ENCODE measurements around the gene ALX3.
"Not testable (repeated sequence)": the region's sequence is repeated elsewhere in the genome, so short reads cannot be mapped to it uniquely, and the experiment has no call there.

ALX3 gene

DNA sequence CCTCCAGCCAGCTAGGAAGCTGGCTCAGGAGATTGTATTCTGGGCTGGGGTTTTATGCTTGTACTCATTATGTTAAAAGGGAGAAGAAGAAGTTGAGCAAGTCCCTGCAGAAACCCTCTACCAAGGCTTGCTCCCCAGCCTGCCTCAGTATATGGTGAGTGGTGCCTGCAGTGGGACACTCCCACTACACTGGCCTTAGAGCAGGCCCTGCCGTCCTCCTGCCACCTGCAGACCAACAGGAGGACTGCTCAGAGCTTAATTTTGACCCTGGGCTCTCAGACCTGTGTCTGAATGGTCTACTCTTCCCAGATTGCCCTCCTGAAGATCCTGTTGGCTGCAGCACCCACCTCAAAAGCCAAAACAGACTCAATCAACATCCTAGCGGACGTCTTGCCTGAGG lies 23.0 kb downstream of the ALX3 start:
- no peak for DNase-seq (ENCODE audit: low spot score)

DNA sequence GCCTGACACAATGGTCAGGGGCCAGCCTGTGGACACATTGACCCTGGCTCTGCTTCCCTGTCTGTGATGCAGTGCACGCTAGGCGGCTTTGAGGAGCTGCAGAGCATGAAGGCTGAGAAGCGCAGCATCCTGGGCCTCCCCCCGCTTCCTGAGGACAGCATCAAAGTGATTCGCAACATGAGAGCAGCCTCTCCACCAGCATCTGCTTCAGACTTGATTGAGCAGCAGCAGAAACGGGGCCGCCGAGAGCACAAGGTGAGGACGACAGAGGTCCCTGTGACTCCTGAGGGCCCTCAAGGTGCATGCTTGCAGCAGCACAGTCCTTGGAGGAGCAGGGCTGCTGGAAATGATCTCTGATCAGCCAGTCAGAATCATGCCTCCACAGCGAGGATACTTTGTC lies 27.5 kb downstream of the ALX3 start:
- no peak for DNase-seq (ENCODE audit: low spot score)

DNA sequence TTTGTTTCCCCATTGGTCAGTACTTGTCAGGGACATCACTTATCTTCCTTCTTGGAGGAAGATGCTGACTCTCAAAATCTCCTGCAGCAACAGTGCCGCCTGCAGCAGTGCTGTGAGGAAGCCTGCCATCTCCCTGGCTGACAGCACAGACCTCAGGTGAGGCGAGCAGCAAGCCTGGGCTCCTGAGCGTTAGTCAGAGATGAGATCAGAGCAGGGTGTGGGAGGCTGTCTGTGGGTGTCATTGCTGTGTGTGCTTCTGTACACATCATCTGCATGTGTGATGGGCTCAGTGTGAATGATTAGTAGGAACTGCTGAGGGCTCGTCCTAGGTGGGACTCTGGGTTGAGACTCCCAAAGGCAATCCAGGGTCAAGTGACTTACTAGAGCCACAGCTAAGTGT lies 29.9 kb downstream of the ALX3 start:
- no peak for DNase-seq (ENCODE audit: low spot score)

DNA sequence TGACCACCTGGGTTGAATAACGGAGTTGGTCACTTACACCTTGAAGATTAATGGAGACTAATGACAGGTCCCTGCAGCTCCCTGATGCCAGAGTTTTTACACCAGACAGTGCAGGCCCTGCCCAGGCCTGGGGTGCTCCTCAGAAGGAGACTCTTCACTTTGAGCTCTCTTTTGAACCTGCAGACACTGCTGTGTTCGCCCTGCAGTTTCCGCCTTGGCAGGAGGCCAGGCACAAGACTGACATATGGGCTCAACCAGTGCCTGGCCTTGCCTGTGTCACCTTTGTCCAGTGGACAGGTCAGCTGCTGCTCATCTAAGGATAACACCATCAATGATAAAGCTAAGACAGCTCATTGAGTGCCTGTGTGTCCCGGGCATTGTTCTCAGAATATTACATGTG lies 30.8 kb downstream of the ALX3 start:
- DNase-seq (ENCODE audit: low spot score): no peak

DNA sequence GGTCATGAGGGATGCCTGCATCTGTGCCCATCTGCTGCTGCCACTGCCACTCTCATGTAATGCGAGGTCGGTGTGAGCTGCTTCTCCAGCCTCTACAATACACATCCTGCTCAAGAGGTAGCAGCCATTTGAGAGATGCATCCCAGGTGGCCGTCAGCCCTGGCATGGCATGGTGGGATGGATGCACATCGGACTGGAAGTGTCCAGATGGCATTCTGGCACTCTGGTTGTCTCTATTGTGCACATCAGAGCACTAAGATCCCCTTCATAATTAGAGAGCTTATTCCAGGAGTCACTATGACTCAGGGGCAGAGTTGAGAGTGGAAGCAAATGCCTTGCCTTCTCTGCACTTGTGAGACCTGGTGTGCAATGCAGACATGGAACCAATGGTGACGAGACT lies 32.2 kb downstream of the ALX3 start:
- no peak for DNase-seq (ENCODE audit: low spot score)

DNA sequence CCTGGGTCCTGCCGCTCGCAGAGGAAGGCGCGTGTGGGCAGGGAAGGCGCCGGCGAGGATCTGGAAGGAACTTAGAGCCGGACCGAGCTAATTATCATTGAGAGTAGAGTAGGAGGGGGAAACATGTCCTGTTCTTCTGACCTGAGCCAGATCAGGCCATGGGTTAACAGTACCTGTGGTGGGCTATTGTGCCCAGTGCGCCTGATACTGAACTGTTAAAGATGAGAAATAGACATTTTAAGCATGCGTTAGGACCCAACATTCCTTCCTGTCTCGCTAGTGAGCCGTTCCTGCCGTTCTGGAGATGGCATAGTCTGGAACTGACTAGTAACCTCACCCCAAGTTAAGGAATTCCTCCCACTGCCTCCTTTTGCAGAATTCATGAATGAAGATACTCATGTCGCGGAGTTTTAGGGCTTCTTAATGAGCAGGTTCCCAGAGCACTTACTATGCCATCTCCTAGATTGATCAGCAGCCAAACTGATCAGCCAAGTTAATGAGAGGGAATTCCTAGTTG lies 35.2 kb downstream of the ALX3 start:
- no peak for DNase-seq (ENCODE audit: low spot score)

DNA sequence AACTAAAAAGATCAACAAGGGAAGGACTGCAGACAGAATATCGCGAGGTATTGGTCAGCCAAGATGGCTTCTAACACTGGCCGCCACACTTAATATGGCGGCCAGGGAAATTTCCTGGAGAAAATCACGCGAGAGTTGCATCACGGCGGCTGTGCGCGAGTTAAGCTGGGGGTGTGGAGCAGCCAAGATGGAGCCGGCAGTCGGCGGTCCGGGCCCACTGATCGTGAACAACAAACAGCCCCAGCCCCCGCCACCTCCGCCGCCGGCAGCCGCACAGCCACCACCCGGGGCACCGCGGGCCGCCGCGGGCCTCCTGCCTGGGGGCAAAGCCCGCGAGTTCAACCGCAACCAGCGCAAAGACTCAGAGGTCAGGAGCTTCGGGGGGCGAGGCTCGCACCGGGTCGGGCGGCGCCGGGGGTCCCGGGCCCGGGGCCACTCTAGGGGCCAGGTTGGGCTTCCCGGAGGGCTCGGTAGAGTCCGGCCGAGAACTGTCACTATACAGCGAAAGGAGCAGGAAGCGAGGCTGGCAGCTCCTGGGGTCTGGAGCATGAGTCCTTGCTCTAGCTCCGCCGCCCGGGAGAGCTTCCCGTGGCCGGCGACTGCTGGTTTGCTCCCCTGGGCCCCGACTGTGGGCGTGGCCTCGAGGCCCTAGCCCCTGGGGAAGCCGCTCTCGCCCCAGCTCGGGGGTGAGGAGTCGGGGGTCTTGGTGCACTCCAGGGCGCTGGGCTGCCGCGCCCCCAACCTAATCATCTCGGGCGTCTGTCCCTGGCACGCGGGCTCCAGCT lies 35.8 kb downstream of the ALX3 start, which contains the start of gene STRIP1:
STRIP1 (plus strand) TSS at position 174 of the 785 bp plus-strand sequence; CDS start at position 188, 14 bp downstream.
- peak; percentile 94 for DNase-seq (ENCODE audit: low spot score)

DNA sequence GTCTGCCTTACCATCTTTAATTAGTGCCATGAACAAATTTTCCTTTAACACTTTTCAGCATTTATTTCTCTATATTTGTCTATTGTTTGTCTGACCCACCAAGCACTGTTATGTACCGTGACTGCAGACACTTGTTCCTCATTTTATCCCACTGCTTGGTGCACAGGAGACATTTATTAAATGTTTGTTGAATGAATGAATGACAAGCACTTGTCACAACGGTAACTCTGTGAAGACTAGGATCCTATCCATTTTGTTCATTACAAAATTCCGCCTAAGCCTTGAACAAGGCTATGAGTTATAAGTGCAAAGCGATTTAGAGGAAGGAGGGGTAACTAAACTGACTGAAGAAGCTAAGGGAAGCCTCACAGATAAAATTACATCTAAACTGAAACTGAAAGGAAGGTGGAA lies 36.4 kb downstream of the ALX3 start:
- no peak for DNase-seq (ENCODE audit: low spot score)

DNA sequence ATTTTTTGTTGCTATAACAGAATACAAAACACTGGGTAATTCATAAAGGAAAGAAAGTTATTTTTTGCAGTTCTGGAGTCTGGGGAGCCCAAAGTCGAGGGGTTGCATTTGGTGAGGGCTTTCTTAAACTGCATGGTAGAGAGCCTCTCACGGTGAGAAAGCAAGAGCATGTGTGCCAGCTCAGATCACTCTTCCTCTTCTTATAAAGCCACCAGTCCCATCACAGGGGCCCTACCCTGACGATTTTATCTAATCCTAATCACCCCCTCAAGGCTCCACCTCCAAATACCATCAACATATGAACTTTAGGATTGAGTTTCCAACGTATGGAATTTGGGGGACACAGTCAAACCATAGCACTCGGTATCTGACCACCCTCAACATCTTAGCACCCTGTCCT lies 37.1 kb downstream of the ALX3 start:
- DNase-seq (ENCODE audit: low spot score): no peak

DNA sequence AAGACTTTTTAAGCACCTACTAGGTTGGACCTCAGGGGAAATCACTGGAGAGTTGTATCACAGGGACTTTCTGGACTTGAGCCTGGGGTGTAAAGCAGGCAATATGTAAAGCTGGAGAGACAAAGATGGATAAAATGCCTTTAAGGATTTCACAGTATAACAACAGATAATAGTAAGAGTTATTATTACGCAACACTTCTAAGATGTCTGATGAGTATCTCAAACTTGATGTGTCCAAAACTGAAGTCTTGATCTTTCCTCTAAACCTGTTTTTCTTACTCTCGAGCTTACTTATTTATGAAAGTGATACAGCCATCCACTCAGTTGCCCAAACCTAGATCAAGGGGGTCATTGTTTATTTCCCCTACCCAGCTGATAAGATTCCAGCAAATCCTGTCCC lies 38.1 kb downstream of the ALX3 start:
- no peak for DNase-seq (ENCODE audit: low spot score)

DNA sequence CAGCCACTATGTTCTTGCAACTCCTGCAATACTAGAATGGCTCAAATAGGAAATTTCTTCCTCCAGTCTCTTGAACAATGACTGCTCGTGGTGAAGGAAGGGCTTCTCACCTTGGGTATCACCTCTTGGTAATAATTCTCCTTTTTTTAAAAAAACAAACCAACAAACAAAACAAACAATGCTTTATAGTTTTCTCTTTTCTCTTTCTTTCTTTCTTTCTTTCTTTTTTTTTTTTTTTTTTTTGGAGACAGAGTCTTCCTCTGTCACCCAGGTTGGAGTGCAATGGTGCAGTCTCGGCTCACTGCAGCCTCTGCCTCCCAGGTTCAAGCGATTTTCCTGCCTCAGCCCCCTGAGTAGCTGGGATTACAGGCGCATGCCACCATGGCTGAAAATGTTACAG lies 39.8 kb downstream of the ALX3 start:
- DNase-seq (ENCODE audit: low spot score): not testable (repeated sequence)

DNA sequence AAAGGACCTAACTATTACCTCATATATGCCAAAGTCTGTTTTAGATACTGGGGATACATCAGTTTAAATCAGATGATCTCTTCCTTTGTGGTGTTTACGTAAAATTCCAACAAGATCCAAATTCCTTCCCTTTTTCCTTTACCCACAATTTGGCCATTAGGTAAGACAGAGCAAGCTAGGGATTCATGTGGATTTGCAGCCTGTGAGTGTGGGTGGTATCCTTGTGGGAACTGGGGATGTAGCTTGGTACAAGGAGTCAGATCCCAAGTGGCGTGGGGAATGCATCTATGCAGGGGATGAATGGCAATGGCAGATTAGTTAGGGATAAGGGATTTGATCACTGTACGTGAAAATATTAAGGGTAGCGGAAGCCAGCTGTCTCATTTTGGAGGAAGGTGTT lies 45.9 kb downstream of the ALX3 start:
- no peak for DNase-seq (ENCODE audit: low spot score)

DNA sequence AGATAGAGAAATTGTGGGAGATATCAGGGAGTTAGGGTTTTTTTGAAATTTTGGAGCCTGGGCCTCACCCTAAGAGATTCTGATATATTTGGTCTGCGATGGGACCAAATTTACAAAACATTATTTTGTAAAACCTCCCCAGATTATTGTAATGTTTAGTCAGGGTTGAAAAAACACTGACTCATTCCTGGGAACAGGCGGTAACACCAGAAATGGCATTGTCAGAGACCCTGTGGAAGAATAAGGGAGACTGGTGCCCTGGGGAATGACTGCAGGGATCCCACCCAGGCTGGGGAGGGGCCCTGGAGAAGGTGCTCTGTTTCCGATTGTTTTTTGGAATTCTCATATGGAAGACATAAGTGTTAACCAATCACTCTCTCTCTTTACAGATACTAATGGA lies 49.2 kb downstream of the ALX3 start:
- no peak for DNase-seq (ENCODE audit: low spot score)

DNA sequence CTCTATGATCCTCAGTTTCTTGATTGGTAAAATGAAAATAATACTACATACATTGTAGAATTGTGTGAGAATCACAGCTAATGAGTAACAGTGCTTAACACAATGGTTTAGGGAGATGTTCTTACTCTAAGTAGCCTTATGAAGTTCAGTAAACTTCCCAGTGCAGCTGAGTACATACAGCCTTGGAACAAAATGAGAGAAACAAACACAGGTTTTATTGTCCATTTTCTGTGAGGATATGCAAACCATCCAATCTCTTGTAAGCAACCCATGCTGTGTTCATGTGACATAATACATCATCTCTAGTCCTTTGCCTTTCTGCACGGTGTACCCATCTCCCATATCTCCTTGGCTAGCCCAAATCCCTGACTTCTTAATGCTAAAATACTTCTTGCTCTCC lies 50.7 kb downstream of the ALX3 start:
- no peak for DNase-seq (ENCODE audit: low spot score)

DNA sequence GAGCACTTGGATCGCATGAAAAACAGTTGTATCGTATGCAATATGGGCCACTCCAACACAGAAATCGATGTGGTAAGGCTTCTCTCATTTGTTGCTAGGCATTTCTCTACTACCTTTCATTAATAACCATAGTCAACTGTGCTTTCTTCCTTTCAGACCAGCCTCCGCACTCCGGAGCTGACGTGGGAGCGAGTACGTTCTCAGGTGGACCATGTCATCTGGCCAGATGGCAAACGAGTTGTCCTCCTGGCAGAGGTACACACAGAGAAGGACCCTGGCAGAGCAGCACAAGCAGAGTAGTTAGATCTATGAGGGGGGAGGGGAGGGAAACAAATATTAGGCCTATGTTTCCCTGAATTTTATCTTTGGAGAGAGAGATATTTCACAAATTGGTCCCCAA lies 52.1 kb downstream of the ALX3 start:
- no peak for DNase-seq (ENCODE audit: low spot score)

DNA sequence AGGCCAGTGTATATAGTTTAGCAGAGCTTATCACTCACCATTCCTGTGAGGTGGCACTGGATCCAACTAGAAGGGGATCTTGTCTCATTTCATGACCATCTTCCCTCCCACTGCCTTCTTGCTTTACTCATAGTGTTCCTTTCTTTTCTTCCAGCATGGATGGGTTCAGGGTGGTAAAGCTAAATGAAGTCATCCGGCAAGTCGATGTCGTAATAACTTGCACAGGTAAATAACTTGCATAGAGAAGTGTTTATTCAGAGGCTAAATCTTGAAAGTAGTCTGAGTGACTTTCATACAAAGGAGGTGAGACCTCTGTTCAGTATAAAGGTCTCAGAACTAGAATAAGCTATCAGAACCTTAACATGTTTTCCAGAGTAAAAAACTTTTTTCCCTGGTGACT lies 52.7 kb downstream of the ALX3 start:
- DNase-seq (ENCODE audit: low spot score): no peak

DNA sequence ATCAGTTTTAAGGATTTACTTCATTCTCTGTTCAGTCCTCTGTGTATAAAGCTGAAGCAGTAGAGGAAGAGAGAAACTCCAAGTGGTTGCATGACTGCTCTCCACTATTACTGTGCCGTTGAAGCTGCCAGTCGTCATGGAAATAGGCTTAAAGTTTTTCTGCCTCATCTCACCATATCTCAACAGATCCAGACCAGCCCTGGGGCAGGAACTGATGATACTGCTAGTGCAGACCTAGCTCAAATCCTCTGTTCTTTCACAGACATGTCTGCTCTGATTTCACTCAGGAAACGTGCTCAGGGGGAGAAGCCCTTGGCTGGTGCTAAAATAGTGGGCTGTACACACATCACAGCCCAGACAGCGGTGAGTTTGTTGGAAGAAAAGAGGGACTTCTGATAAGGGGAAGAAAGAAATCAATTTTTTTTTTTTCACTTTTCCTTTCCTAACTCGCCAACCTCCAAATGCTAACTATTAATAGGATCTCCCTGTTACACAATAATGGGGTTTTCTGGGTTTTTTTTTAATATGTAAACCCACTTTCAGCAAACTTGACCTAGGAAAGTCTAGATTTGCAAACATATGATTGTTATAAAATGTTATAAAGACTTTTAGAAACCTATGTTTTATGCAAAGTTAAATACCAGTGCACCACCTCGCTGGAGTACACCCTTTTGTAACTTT lies 58.2 kb downstream of the ALX3 start:
- no peak for DNase-seq (ENCODE audit: low spot score)

DNA sequence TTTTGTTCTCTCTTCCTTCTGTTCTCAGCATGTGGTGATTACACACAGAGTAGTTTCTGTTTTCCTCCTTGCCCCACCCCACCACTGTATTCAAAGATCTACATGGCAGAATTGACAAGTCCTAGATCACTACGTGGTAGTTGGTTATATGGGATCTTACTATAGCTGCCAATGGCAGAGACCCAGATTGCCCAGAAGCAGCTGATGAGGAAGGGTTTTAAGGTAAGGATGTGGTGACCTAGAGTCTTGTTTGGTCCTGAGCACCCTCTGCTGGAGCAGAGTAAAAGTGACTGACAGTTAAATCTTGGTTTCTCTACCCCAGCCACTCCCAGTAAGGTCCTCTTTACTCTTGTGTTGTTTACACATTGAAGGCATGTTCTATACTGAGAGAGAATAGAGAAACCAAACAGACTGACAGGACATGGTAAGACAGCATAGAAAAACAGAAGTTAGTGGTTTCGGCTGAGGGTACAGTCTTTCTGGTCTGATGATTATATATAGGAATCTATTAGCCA lies 58.9 kb downstream of the ALX3 start:
- DNase-seq (ENCODE audit: low spot score): peak; percentile 20
